Lower leg skin (tissue), 3 donors: ENCODE data around the gene PLEKHJ1.

Experiments used
- CTCF ChIP-seq, 3 donors: fragments of 450-650 bp; IDR thresholded peaks; one replicate each; pipeline ENCODE4 v1.5.1; 2016; ENCODE audit warnings: antibody characterized with exemption in 3 of 3, mild to moderate bottlenecking in 3 of 3, moderate library complexity in 2 of 3
- POLR2A ChIP-seq, 2 donors: fragments of 450-650 bp; IDR thresholded peaks; one replicate each; pipeline ENCODE4 v1.6.1; 2016 to 2017; ENCODE audit warnings: antibody characterized with exemption in 2 of 2, mild to moderate bottlenecking in 1 of 2, moderate library complexity in 1 of 2

DNA sequence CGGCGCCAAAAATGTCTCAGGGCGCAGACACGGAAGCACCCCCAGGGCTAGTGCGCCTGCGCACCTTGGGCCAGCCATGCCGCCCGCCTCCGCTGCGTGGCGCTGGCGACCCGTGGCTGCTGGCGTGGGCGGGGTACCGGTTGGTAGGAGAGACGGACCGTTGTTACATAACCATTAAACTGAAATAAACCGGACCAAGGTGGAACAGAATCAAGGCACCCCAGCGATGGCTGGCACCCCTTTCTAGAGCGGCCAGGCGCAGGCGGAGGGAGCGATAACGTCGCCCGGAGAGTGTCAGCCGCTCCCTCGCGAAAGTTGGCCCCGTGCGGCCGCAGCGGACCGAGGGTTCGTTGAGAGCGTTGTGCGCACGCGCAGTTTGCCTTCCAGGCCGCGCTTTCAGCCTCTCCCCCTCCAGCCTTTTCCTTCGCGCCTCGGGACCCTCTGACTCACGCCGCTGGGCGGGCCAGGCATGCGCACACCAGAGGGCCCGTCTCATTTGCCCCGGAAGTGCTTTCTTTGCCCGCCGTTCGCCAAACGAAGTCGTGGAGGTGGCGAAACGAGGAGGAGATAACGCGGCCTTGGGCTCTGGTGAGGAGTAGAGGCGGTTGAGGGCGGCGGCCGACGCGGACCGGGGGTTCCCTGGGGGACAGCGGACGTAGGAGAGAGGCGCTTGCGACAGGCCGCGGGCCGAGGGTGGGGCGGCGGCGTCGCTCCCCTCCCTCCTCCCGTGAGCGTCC lies at the start of gene PLEKHJ1, which contains the start of gene SF3A2:
- peak in 1 of 3 donors; percentile 99 for TF ChIP-seq CTCF (IDR thresholded peaks at IDR 0.05)
- TF ChIP-seq POLR2A (IDR thresholded peaks at IDR 0.05): no peak
